Activated CD4-positive, alpha-beta memory T cell treated with anti-CD3 and anti-CD28 coated beads, Interleukin-2, amount 10 ng/mL, durations not matched to agents 7 days and 5 days (primary cell): ENCODE measurements around the gene LCN1. TPM values are rescaled to one million over a fixed set of nuclear protein-coding genes. Genes with fewer than 3 reads are reported as not detected.
"Not testable (repeated sequence)": the region's sequence is repeated elsewhere in the genome, so short reads cannot be mapped to it uniquely, and the experiment has no call there.

Source experiments
- CTCF ChIA-PET: fragments of 350-600 bp; sonication (Branson Sonifier 250); formaldehyde crosslinking; loops from one replicate; lab custom pipeline; 2021; ENCODE audit warnings: antibody characterized with exemption, inconsistent platforms; lab: Charles Lee
- POLR2A ChIA-PET: fragments of 350-600 bp; sonication (Branson Sonifier 250); formaldehyde crosslinking; loops from one replicate; lab custom pipeline; 2021; ENCODE audit warnings: antibody characterized with exemption; lab: Charles Lee
- DNase-seq: peaks from one replicate; pipeline ENCODE4 v3.0.0-alpha.2; 2020
- H3K27ac Mint-ChIP-seq: one replicate; pipeline ENCODE4 v1.8.0; 2021; ENCODE audit warnings: mild to moderate bottlenecking, mixed read lengths
- H3K27me3 Mint-ChIP-seq: one replicate; pipeline ENCODE4 v1.8.0; 2021; ENCODE audit warnings: mixed read lengths
- H3K36me3 Mint-ChIP-seq: one replicate; pipeline ENCODE4 v1.8.0; 2021; ENCODE audit warnings: low read depth, mixed read lengths
- H3K4me1 Mint-ChIP-seq: one replicate; pipeline ENCODE4 v1.8.0; 2021; ENCODE audit warnings: mixed read lengths
- H3K4me3 Mint-ChIP-seq: one replicate; pipeline ENCODE4 v1.8.0; 2021; ENCODE audit warnings: mild to moderate bottlenecking, mixed read lengths
- H3K9me3 Mint-ChIP-seq: one replicate; pipeline ENCODE4 v1.8.0; 2021; ENCODE audit warnings: mixed read lengths
- total RNA-seq, 2 experiments: library from RNA; stranded (reverse); gene quantifications; one replicate each; pipeline ENCODE4 v1.2.3, GENCODE V29; 2021

LCN1 gene
- total RNA-seq, 2 experiments from 2014 or later, result not detected

DNA sequence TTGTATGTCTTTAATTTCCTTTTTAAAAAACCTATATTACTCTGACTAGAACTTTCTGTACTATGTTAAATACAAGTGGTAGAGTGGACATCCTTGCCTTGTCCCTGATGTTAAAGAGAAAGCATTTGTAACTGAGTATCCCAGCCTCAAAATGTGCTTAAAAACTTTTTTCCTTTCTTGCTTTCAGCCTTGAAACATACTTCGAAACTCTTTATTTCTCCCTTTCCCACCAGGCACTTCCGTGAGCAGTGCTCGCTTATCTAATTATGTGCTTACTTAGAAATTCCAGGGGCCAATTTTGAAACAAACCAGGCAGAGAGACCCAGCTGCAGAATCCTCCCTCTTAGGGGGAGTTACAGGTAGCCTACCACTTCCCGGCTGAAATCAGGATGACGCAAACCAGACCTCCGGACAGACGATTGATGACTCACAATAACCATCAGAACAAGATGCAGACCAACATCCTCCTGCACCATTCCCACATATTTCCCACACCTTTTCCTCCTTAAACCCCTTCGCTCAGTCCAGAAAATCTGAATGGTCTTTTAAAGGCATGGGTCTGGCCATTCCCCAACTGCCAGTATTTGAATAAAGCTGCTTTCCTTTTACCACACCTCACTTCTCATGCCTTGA lies 22.1 kb downstream of the LCN1 start:
- peaks cover 22% of the 10 kb centered on the region for H3K27me3 Mint-ChIP-seq
- H3K4me1 Mint-ChIP-seq, H3K9me3 Mint-ChIP-seq, DNase-seq, H3K36me3 Mint-ChIP-seq, H3K27ac Mint-ChIP-seq, H3K4me3 Mint-ChIP-seq, POLR2A ChIA-PET, CTCF ChIA-PET: not testable (repeated sequence)

DNA sequence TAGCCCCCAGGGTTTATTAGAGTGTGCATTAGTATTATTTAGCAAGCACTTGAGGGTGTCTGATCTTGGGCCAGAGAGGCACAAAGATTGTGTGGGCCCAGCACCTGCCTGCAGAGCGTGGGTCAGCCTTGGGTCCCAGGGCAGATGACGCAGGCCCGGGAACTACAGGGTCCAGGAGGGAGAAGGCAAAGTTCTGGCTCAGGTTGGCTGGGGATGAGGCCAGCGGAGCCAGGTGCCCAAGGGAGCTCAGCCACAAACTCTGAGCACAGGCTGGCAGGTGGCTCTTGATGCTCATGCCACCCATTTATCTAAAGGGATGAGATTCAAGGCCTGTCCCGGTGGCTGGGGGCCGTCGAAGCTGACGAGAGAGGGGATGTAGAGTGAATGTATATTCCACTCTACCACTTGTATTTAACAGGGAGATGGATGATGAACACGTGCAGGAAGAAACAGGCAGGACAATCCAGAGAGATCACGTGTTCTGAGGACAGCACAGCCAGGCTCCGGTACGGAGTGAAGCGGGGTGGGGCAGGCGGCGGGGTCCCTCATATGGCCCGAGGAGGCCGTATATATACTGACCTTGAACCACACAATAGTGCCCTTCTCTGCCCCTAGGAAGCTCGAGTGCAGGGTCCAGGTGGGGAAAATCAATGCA lies 23.9 kb downstream of the LCN1 start:
- ChIA-PET CTCF (no interaction called here), POLR2A (no interaction called here)
- H3K27me3 Mint-ChIP-seq, result peaks cover 12% of the 10 kb centered on the region
- no peak overlapping the region for H3K4me3 Mint-ChIP-seq
- H3K36me3 Mint-ChIP-seq, result no peaks in the 10 kb centered on the region
- DNase-seq, result no peak
- H3K4me1 Mint-ChIP-seq, result no peaks in the 10 kb centered on the region
- no peaks in the 10 kb centered on the region for H3K9me3 Mint-ChIP-seq
- H3K27ac Mint-ChIP-seq, result no peak overlapping the region

DNA sequence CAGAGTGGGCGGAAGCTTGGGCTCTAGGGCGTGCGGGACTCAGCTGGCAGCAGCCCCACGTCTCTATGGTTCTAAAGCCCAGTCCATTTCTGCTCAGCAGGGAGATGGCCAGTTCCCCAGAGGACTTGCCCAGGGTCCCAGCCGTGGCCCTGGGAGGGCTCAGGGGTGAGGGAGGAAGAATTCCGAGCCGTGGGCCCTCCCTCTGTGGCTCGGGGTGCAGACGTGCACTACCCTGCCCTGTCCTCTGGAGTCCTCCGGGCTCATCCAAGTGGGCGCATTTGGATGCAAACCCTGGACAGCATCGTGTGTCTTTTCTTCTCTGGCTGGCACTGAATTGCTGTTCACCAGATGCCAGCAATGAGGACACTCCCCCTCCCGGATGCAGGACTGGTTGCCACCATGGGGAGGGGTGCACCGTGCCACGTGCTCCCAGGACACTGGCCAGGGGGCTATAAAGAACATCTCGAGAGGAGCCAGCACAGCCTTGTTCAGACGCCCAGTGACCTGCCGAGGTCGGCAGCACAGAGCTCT lies 24.5 kb downstream of the LCN1 start, which contains the start of gene OBP2A:
Gene OBP2A (plus strand): TSS at position 481 of the 531 bp plus-strand sequence. CDS start 55 bp downstream, outside the sequence.
- H3K27ac Mint-ChIP-seq, H3K4me3 Mint-ChIP-seq, H3K4me1 Mint-ChIP-seq, DNase-seq, H3K9me3 Mint-ChIP-seq, CTCF ChIA-PET, H3K36me3 Mint-ChIP-seq, POLR2A ChIA-PET: not testable (repeated sequence)
- peaks cover 11% of the 10 kb centered on the region for H3K27me3 Mint-ChIP-seq

- H3K9me3 Mint-ChIP-seq, H3K27ac Mint-ChIP-seq, H3K4me3 Mint-ChIP-seq, CTCF ChIA-PET, DNase-seq, H3K4me1 Mint-ChIP-seq, POLR2A ChIA-PET, H3K36me3 Mint-ChIP-seq: not testable (repeated sequence)
- peaks cover 11% of the 10 kb centered on the region for H3K27me3 Mint-ChIP-seq
These were observed 25.8 kb downstream of the LCN1 start for GRCh38 chr9:135546792-135547617.

- H3K27ac Mint-ChIP-seq, result no peak overlapping the region
- ChIA-PET CTCF (no interaction called here), POLR2A (no interaction called here)
- H3K4me1 Mint-ChIP-seq, result no peaks in the 10 kb centered on the region
- DNase-seq, result no peak
- H3K36me3 Mint-ChIP-seq, result no peaks in the 10 kb centered on the region
- H3K4me3 Mint-ChIP-seq, result no peak overlapping the region
- no peaks in the 10 kb centered on the region for H3K9me3 Mint-ChIP-seq
- peaks cover 7% of the 10 kb centered on the region for H3K27me3 Mint-ChIP-seq
These were observed 26.8 kb downstream of the LCN1 start for GRCh38 chr9:135547756-135548736.

DNA sequence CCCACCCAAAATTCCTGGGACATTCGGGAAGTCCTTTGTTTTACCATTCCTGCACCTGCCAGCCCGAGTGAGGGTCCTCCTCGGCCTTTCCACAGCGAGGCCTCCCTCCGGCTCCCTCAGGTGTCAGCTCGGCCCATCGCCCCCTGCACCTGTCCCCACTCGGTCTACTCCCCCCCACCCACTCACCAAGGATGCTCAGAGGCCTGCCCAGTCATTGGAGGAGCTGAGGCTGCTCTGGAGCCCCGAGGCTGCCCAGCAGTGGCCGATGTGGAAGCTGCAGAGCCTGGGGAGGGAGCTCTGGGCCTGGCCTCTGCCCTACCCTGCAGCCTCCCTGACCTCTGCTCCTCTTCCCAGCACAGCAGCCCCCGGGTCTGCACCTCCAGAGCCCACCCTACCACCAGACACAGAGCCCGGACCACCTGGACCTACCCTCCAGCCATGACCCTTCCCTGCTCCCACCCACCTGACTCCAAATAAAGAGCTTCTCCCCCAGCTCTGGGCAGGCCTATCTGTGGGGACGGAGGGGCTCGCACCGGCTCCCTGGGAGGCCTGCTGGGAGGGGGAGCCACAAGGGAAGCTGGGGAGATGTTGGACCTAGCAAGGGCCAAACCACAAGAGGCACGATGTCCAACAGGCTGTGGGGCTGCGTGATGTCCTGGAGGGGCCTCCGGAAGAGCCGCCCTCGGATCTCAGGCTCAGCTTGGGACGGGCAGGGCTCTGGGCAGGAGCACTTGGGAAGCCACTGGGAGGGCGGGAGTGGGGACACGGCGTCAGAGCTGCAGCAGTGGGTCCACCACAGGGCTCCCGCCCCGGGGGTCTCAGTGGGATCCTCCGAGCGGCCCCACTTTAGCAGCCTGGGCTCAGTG lies 28.5 kb downstream of the LCN1 start:
- H3K27me3 Mint-ChIP-seq, DNase-seq, H3K27ac Mint-ChIP-seq, H3K4me3 Mint-ChIP-seq, H3K36me3 Mint-ChIP-seq, H3K4me1 Mint-ChIP-seq, H3K9me3 Mint-ChIP-seq, POLR2A ChIA-PET, CTCF ChIA-PET: not testable (repeated sequence)

- no peak overlapping the region for H3K27ac Mint-ChIP-seq
- H3K4me3 Mint-ChIP-seq, result no peak overlapping the region
- no peaks in the 10 kb centered on the region for H3K4me1 Mint-ChIP-seq
- H3K27me3 Mint-ChIP-seq, result no peaks in the 10 kb centered on the region
- H3K9me3 Mint-ChIP-seq, result no peaks in the 10 kb centered on the region
- DNase-seq, result no peak
- CTCF ChIA-PET, result no interaction called here
- H3K36me3 Mint-ChIP-seq, result no peaks in the 10 kb centered on the region
- POLR2A ChIA-PET, result no interaction called here
These were observed 29.2 kb downstream of the LCN1 start for GRCh38 chr9:135550344-135550918.

- Mint-ChIP-seq H3K27ac (no peak overlapping the region), H3K36me3 (no peaks in the 10 kb centered on the region), H3K4me1 (no peaks in the 10 kb centered on the region), H3K4me3 (no peak overlapping the region), H3K9me3 (no peaks in the 10 kb centered on the region), H3K27me3 (no peaks in the 10 kb centered on the region)
- POLR2A ChIA-PET, result no interaction called here
- CTCF ChIA-PET, result no interaction called here
- no peak for DNase-seq
These were observed 29.8 kb downstream of the LCN1 start for GRCh38 chr9:135551031-135551430.

DNA sequence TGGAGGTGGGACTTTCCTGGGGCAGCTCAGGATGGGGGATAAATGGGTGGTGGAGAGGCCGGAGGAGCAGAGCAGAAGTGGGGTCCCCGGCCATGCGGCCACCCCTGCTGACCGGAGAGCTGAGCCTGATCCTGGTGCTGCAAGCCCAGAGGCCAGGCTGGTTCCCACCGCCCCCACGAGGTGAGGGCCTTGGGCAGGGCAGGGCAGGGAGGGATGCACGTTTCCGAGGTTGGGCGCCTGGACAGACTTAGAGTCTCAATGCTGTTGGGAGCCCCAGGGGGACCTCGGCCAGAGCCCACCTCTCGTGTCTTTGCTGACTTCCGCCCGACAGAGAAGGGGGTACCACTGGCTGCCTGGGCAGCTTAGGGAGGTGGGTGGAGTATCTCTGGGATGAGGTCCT lies 30.2 kb downstream of the LCN1 start:
- ChIA-PET CTCF (no interaction called here), POLR2A (no interaction called here)
- no peaks in the 10 kb centered on the region for H3K4me1 Mint-ChIP-seq
- H3K36me3 Mint-ChIP-seq, result no peaks in the 10 kb centered on the region
- H3K27ac Mint-ChIP-seq, result no peak overlapping the region
- H3K27me3 Mint-ChIP-seq, result no peaks in the 10 kb centered on the region
- no peak overlapping the region for H3K4me3 Mint-ChIP-seq
- H3K9me3 Mint-ChIP-seq, result no peaks in the 10 kb centered on the region
- DNase-seq, result no peak

GRCh38 chr9:135552021-135552697 lies 30.9 kb downstream of the LCN1 start:
- Mint-ChIP-seq H3K27me3 (peaks cover 2% of the 10 kb centered on the region), H3K9me3 (no peaks in the 10 kb centered on the region), H3K36me3 (no peaks in the 10 kb centered on the region), H3K4me3 (no peak overlapping the region), H3K4me1 (no peaks in the 10 kb centered on the region), H3K27ac (no peak overlapping the region)
- ChIA-PET POLR2A (no interaction called here), CTCF (no interaction called here)
- DNase-seq, result no peak

DNA sequence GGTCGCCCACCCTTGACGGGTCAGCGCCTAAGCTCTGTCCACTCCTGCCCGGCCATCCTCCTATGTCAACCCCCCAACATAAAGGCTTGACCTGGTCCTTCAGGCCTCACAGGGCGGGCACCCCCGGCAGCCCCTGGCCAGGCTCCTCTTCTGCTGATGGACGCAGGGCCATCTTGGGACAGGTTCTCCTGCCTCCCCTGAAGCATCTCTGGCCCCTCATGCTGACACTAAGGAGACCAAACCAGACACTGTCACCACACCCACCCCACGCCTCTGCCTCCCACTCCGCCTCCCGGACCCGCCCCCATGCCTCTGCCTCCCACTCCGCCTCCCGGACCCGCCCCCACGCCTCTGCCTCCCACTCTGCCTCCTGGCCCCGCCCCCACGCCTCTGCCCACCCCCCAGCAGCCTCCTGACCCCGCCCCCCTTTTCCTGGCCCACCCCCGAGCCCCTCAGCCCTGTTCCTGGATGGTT lies 31.5 kb downstream of the LCN1 start:
- no peak overlapping the region for H3K4me3 Mint-ChIP-seq
- peaks cover 2% of the 10 kb centered on the region for H3K27me3 Mint-ChIP-seq
- no peaks in the 10 kb centered on the region for H3K9me3 Mint-ChIP-seq
- no peak overlapping the region for H3K27ac Mint-ChIP-seq
- POLR2A ChIA-PET, result no interaction called here
- CTCF ChIA-PET, result no interaction called here
- no peaks in the 10 kb centered on the region for H3K4me1 Mint-ChIP-seq
- H3K36me3 Mint-ChIP-seq, result no peaks in the 10 kb centered on the region
- no peak for DNase-seq
